PFSK-1 (cell line): ENCODE data around the gene ERCC6.

Experiments
- FOXP2 ChIP-seq: optimal IDR thresholded peaks from 2 replicates; pipeline ENCODE3; 2011; ENCODE audit warnings: borderline replicate concordance, control low read depth, inconsistent platforms; ENCODE audit not compliant: insufficient read depth; ENCODE audit errors: extremely low read length, extremely low read depth
- POLR2AphosphoS5 ChIP-seq: IDR thresholded peaks from 2 replicates; pipeline ENCODE4 v1.6.1; 2012; ENCODE audit warnings: low read depth, mild to moderate bottlenecking, control low read depth, low read length, moderate library complexity
- REST ChIP-seq, 2 experiments: IDR thresholded peaks; 2 replicates each; pipeline versions ENCODE4 v1.6.1 to v1.8.0; 2011 to 2012; ENCODE audit warnings: low read depth in 2 of 2, low read length in 2 of 2, control low read depth in 1 of 2, inconsistent platforms in 1 of 2, mild to moderate bottlenecking in 1 of 2, moderate library complexity in 1 of 2; ENCODE audit not compliant: insufficient read depth in 1 of 2
- SIN3A ChIP-seq: IDR thresholded peaks from 2 replicates; pipeline ENCODE4 v1.6.1; 2012; ENCODE audit warnings: mild to moderate bottlenecking, low read length, moderate library complexity, borderline replicate concordance; ENCODE audit not compliant: insufficient read depth
- TAF1 ChIP-seq: IDR thresholded peaks from 2 replicates; pipeline ENCODE4 v1.6.1; 2012; ENCODE audit warnings: low read length, control low read depth, borderline replicate concordance; ENCODE audit not compliant: insufficient read depth

ERCC6 gene

GRCh38 chr10:49527850-49528249, 11.1 kb downstream of the ERCC6 start:
- TF ChIP-seq TAF1 = no peak
- no peak for TF ChIP-seq SIN3A
- no peak for TF ChIP-seq POLR2AphosphoS5
- TF ChIP-seq REST (IDR thresholded peaks at IDR 0.05; ENCODE audit: insufficient read depth in 1 of 2, low read depth in 2 of 2, low read length in 2 of 2) = no peak
- TF ChIP-seq FOXP2 = no peak

GRCh38 chr10:49527061-49527460, 11.9 kb downstream of the ERCC6 start:
- TF ChIP-seq FOXP2 = no peak
- TF ChIP-seq TAF1 = no peak
- no peak for TF ChIP-seq REST (IDR thresholded peaks at IDR 0.05; ENCODE audit: insufficient read depth in 1 of 2, low read depth in 2 of 2, low read length in 2 of 2)
- no peak for TF ChIP-seq POLR2AphosphoS5

DNA sequence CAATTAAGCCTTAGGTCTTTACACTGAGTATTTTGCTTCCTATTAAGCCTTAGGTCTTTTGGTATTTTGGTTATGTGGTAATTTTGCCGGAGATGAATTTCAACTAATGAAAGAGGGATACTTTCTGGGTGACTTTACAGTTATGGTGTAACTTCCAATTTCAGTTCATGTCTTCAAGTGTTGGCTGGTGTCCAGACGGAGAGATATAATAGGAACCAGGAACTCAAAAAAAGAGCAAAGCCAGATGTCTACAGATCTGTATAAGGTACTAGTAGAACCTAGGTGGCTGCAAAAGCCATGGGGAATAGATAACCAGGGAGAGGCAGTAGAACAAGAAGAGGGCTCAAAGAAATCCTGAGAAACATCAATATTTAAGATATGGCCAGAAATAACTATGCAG, 12.3 kb downstream of the ERCC6 start:
- TF ChIP-seq SIN3A = no peak
- no peak for TF ChIP-seq FOXP2

DNA sequence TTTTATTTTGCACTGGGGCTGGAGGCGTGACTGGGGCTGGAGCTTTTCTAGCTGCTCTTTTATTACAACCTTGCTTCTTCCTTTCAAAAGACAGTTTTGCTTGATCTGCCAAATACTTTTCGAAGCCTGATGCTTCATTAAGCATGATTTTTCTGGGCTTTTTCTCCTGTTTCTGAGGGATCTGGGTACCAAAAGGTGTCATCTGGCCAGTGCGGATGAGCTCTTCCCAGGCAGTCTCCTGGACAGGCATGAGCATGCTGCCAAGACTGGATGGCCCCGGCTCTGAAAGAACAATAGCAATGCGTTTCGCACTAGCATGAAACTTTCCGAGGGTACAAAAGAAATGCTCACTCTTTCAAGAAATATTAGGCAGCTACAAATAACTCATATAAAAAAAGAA, 14.4 kb downstream of the ERCC6 start:
- TF ChIP-seq TAF1 (no peak), FOXP2 (no peak), REST (IDR thresholded peaks at IDR 0.05; ENCODE audit: insufficient read depth in 1 of 2, low read depth in 2 of 2, low read length in 2 of 2) (no peak)

- TF ChIP-seq TAF1 = no peak
- TF ChIP-seq REST (IDR thresholded peaks at IDR 0.05; ENCODE audit: insufficient read depth in 1 of 2, low read depth in 2 of 2, low read length in 2 of 2) = no peak
- no peak for TF ChIP-seq POLR2AphosphoS5
- no peak for TF ChIP-seq FOXP2
- no peak for TF ChIP-seq SIN3A
Observed at GRCh38 chr10:49523301-49523700, 15.6 kb downstream of the ERCC6 start.
